Activated CD8-positive, alpha-beta T cell treated with anti-CD3 and anti-CD28 coated beads for 36 hours (primary cell): Measurements from ENCODE around the gene ETS1. TPM values are rescaled to one million over a fixed set of nuclear protein-coding genes. Genes with fewer than 3 reads are reported as not detected.

ENCODE experiments used
- ATAC-seq: fragments of 200-7000 bp; cut with Tn5 transposase; one replicate; pipeline ENCODE4 v1.10.0; 2021; ENCODE audit warnings: mild to moderate bottlenecking, moderate library complexity
- CTCF ChIA-PET: fragments of 350-600 bp; sonication (Branson Sonifier 250); formaldehyde crosslinking; loops from one replicate; lab custom pipeline; 2021; ENCODE audit warnings: antibody characterized with exemption; lab: Charles Lee
- POLR2A ChIA-PET: fragments of 350-600 bp; sonication (Branson Sonifier 250); formaldehyde crosslinking; loops from one replicate; lab custom pipeline; 2021; ENCODE audit warnings: antibody characterized with exemption; lab: Charles Lee
- DNase-seq: peaks from one replicate; pipeline ENCODE4 v3.0.0-alpha.2; 2020
- H3K27ac Mint-ChIP-seq: one replicate; pipeline ENCODE4 v1.8.0; 2021; ENCODE audit warnings: mild to moderate bottlenecking, mixed read lengths
- H3K27me3 Mint-ChIP-seq: one replicate; pipeline ENCODE4 v1.8.0; 2021; ENCODE audit warnings: mixed read lengths
- H3K36me3 Mint-ChIP-seq: one replicate; pipeline ENCODE4 v1.8.0; 2021; ENCODE audit warnings: low read depth, mixed read lengths
- H3K4me1 Mint-ChIP-seq: one replicate; pipeline ENCODE4 v1.8.0; 2021; ENCODE audit warnings: low read depth, mixed read lengths
- H3K4me3 Mint-ChIP-seq: one replicate; pipeline ENCODE4 v1.8.0; 2021; ENCODE audit warnings: mild to moderate bottlenecking, moderate library complexity, mixed read lengths
- H3K9me3 Mint-ChIP-seq: one replicate; pipeline ENCODE4 v1.8.0; 2021; ENCODE audit warnings: mixed read lengths
- intact Hi-C: fragments of 100-400 bp; cut with micrococcal nuclease; formaldehyde crosslinking; loops from one replicate; pipeline ENCODE4 v1.10.0; 2022
- total RNA-seq, 2 experiments: library from RNA; stranded (reverse); gene quantifications; one replicate each; pipeline ENCODE4 v1.2.3, GENCODE V29; 2021
- TF ChIP-seq, protein P1 (sequence below): fragments of 200-600 bp; IDR thresholded peaks from one replicate; pipeline ENCODE4 v1.8.0; 2022; ENCODE audit warnings: antibody characterized with exemption, mild to moderate bottlenecking

The ETS1 gene
- total RNA-seq, 2 experiments from 2014 or later = 527 to 532 TPM

DNA sequence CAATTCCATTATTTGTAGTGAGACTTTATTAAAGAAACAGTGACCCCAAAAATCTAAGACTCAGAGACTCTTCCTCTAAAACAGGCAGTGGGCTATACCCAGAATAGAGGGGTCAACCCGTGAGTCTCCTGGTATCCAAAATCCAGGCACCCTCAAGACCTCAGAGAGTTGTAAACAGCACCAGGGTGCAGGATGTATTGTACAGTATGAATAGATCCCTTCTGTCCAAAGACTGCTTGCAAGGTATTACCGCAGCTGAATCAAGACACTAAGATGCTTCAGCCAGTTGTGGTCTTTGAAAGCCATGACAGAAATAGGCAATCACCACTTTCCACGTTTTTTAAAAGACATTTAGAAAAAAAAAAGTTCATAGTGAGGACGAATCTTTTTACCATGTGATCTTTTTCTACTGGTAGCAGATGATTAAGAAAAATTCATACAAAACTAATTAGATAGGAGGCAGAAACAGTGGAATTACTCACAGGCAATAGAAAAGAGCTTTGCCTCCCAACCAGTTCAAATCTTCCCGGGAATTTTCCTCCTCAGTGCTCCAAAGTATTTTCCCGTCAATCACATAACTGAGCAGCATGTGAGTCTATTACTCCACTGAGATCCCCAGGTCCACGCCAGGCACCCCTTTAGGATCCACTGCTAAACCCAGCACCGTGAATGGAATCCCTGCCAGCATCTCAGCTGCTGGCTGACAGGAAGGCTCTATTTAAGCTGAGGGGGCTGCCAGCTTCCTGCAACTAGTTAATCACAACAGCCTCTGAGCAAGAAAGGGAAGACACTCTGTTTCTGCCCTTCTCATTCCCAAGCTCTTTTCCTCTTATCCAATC, 113.1 kb downstream of the ETS1 start:
- peak overlapping the region; percentile 97 for H3K27ac Mint-ChIP-seq
- peaks cover 90% of the 10 kb centered on the region for H3K4me1 Mint-ChIP-seq
- ATAC-seq = no peak
- TF ChIP-seq, protein P1, sequence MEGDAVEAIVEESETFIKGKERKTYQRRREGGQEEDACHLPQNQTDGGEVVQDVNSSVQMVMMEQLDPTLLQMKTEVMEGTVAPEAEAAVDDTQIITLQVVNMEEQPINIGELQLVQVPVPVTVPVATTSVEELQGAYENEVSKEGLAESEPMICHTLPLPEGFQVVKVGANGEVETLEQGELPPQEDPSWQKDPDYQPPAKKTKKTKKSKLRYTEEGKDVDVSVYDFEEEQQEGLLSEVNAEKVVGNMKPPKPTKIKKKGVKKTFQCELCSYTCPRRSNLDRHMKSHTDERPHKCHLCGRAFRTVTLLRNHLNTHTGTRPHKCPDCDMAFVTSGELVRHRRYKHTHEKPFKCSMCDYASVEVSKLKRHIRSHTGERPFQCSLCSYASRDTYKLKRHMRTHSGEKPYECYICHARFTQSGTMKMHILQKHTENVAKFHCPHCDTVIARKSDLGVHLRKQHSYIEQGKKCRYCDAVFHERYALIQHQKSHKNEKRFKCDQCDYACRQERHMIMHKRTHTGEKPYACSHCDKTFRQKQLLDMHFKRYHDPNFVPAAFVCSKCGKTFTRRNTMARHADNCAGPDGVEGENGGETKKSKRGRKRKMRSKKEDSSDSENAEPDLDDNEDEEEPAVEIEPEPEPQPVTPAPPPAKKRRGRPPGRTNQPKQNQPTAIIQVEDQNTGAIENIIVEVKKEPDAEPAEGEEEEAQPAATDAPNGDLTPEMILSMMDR = no peak
- H3K9me3 Mint-ChIP-seq = no peaks in the 10 kb centered on the region
- intact Hi-C loops = loop anchor here (5.0 kb wide), 4 partner anchors 33 to 242 kb away; no protein-coding TSS in a partner anchor
- peak overlapping the region; percentile 77 for H3K4me3 Mint-ChIP-seq
- DNase-seq = no peak
- peaks cover 92% of the 10 kb centered on the region for H3K36me3 Mint-ChIP-seq
- ChIA-PET CTCF (interaction anchor here (0.9 to 8.9 kb wide), 17 partner anchors 9 to 317 kb away, joined by 3 to 93 read pairs (median 5); no protein-coding TSS in a partner anchor), POLR2A (interaction anchor here (0.7 to 33.4 kb wide), 20 partner anchors 9 to 231 kb away, joined by 3 to 1082 read pairs (median 4); no protein-coding TSS in a partner anchor)
- no peaks in the 10 kb centered on the region for H3K27me3 Mint-ChIP-seq

DNA sequence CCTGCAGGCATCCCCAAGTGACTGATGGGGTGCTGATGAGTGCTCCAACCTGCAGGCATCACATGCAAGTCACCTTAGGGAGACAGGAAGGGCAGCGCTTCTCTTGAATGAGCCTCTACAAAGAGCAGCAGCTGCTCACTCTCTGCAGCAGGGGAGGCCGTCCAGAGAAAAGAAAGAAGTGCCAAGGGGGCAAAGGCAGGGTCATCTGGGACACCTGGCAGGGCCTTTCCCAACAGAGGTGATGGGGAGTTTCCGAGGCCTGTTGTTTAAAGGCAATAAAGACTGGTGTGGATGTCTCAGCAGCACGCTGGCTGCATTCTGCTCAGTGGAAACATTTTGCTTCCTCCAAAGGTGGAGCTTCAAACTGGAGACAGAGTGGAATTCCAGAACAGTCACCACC, 113.7 kb downstream of the ETS1 start:
- peaks cover 90% of the 10 kb centered on the region for H3K4me1 Mint-ChIP-seq
- no peaks in the 10 kb centered on the region for H3K27me3 Mint-ChIP-seq
- ChIA-PET CTCF (interaction anchor here (0.9 to 8.9 kb wide), 14 partner anchors 9 to 358 kb away, joined by 3 to 93 read pairs (median 6); no protein-coding TSS in a partner anchor), POLR2A (interaction anchor here (0.8 to 33.4 kb wide), 18 partner anchors 9 to 230 kb away, joined by 3 to 1082 read pairs (median 5); no protein-coding TSS in a partner anchor)
- peak overlapping the region; percentile 97 for H3K27ac Mint-ChIP-seq
- H3K9me3 Mint-ChIP-seq = no peaks in the 10 kb centered on the region
- ATAC-seq = peak; percentile 1
- intact Hi-C loops = loop anchor here (2.0 to 5.0 kb wide), 5 partner anchors 34 to 241 kb away; no protein-coding TSS in a partner anchor
- TF ChIP-seq, protein P1 = no peak
- DNase-seq = peak; percentile 71
- H3K36me3 Mint-ChIP-seq = peaks cover 92% of the 10 kb centered on the region
- peak overlapping the region; percentile 77 for H3K4me3 Mint-ChIP-seq

DNA sequence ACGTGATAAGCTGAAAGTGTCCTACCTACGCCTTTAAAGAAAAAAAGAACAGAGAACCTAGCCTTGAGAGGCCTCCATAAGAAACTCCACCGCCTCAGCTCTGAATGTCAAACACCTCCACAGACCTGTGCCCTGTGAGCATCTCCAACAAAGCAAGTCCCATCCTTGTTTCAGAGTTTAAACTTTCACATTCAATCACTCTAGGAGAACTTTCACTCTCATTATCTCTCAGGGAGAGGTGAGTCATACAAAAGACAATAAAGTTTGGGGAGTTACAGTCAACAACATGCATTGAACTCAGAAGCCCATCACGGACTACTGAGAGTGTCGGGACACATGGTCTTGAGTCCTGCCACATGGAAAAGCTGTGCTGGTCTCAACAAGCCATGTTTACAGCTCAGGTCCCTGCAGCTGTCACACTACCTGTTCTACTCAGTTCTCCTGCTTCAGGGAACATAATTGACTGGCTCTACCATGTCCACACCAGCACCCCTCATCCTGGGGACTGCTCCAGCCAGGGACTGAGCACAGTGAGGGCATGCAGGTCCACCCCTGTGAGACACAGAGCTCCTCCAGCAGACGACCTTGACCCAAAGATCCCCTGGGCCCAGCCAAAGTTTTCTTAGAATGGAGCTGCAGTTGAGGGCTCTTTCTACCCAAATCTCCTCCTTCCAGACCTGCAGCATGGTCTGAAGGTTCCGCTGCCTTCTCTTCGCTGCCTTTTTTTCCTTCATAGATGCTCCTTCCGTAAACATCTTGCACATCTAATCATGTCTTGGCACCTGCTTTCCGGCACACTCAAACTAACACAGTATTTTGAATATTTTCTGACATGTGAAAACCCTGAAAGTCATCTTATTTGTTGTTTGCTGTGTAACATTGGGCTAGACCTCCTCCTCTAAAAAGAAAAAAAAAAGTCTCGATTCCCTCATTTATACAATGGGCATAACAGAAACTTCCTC, 114.9 kb downstream of the ETS1 start:
- DNase-seq (peak; percentile 84), ATAC-seq (peak; percentile 63)
- H3K4me3 Mint-ChIP-seq = peak overlapping the region; percentile 77
- POLR2A ChIA-PET = interaction anchor here (0.7 to 33.4 kb wide), 32 partner anchors 9 to 426 kb away, joined by 3 to 1082 read pairs (median 4); no protein-coding TSS in a partner anchor
- no peaks in the 10 kb centered on the region for H3K27me3 Mint-ChIP-seq
- CTCF ChIA-PET = interaction anchor here (0.7 to 8.9 kb wide), 24 partner anchors 8 to 376 kb away, joined by 3 to 93 read pairs (median 5); no protein-coding TSS in a partner anchor
- H3K4me1 Mint-ChIP-seq = peaks cover 92% of the 10 kb centered on the region
- peak overlapping the region; percentile 97 for H3K27ac Mint-ChIP-seq
- TF ChIP-seq, protein P1 = no peak
- no peaks in the 10 kb centered on the region for H3K9me3 Mint-ChIP-seq
- peaks cover 95% of the 10 kb centered on the region for H3K36me3 Mint-ChIP-seq
- intact Hi-C loops = loop anchor here (2.0 to 5.0 kb wide), 5 partner anchors 35 to 240 kb away; no protein-coding TSS in a partner anchor

DNA sequence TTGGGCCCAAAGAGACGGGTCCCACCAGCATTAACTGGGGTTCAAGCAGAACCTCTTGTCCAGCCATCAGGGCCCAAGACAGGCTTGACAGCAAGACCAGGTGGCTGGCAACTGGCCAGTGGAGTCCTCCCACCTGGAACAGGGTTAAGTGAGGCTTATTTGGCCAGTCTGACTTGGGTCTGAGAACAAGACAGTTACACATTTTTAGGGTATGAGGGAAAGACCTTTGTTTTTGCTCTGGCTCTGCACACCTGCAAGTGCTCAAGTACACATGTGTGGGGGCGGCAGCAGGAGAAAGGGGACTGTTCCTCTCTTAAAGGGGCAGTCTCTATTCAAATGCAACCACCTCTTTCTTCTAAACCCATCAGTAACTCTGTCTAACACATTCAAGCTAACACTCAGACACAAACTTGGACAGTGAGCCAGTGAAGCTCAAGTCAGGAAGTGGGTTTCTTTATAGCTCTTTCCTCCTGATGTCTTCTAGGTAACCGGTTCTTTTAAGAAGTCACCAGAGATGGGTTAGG, 116.2 kb downstream of the ETS1 start:
- peaks cover 92% of the 10 kb centered on the region for H3K4me1 Mint-ChIP-seq
- TF ChIP-seq, protein P1 = no peak
- no peaks in the 10 kb centered on the region for H3K27me3 Mint-ChIP-seq
- H3K27ac Mint-ChIP-seq = peak overlapping the region; percentile 97
- DNase-seq (peak; percentile 87), ATAC-seq (peak; percentile 40)
- ChIA-PET CTCF (interaction anchor here (1.0 to 8.9 kb wide), 15 partner anchors 9 to 185 kb away, joined by 3 to 93 read pairs (median 7); no protein-coding TSS in a partner anchor), POLR2A (interaction anchor here (0.6 to 33.4 kb wide), 18 partner anchors 8 to 299 kb away, joined by 3 to 1082 read pairs (median 6); no protein-coding TSS in a partner anchor)
- no peaks in the 10 kb centered on the region for H3K9me3 Mint-ChIP-seq
- H3K4me3 Mint-ChIP-seq = peak overlapping the region; percentile 77
- H3K36me3 Mint-ChIP-seq = peaks cover 96% of the 10 kb centered on the region
- intact Hi-C loops = loop anchor here (2.0 to 5.0 kb wide), 5 partner anchors 36 to 239 kb away; no protein-coding TSS in a partner anchor
